BLaER1 treated with 17β-estradiol and CSF1 and Interleukin-3, amounts not matched to agents 10 nM and 100 nM (cell line): ENCODE data around the gene MIXL1.
A peak's percentile ranks its signal among the peaks of the same experiment; 100 is the strongest.

Source experiments
- H3K27ac ChIP-seq, 11 experiments: shearing (Covaris generic); formaldehyde crosslinking; 2 replicates each; pipeline ENCODE4 v1.8.1; 2022
- H3K27me3 ChIP-seq, 11 experiments: shearing (Covaris generic); formaldehyde crosslinking; 2 replicates each; pipeline ENCODE4 v1.8.1; 2022
- H3K36me3 ChIP-seq, 11 experiments: shearing (Covaris generic); formaldehyde crosslinking; 2 replicates each; pipeline ENCODE4 v1.8.1; 2022
- H3K4me1 ChIP-seq, 10 experiments: shearing (Covaris generic); formaldehyde crosslinking; 2 replicates each; pipeline ENCODE4 v1.8.1; 2022
- H3K4me2 ChIP-seq, 11 experiments: shearing (Covaris generic); formaldehyde crosslinking; 2 replicates each; pipeline ENCODE4 v1.8.1; 2022
- H3K4me3 ChIP-seq, 10 experiments: shearing (Covaris generic); formaldehyde crosslinking; 2 replicates each; pipeline ENCODE4 v1.8.1; 2022
- H3K9ac ChIP-seq, 11 experiments: shearing (Covaris generic); formaldehyde crosslinking; 2 replicates each; pipeline ENCODE4 v1.8.1; 2022
- H3K9me3 ChIP-seq, 11 experiments: shearing (Covaris generic); formaldehyde crosslinking; replicated peaks in 1 of 11; 2 replicates each; pipeline ENCODE4 v1.8.1; 2022
- H4K20me1 ChIP-seq, 11 experiments: shearing (Covaris generic); formaldehyde crosslinking; 2 replicates each; pipeline ENCODE4 v1.8.1; 2022
- Cebpa-rat ChIP-seq, 11 experiments: shearing (Covaris generic); IDR thresholded peaks; 2 replicates each; pipeline ENCODE4 v1.8.1; 2022

Gene MIXL1

GRCh38 chr1:226223157-226223785 lies at the start of gene MIXL1:
Gene MIXL1 (plus strand): TSS chr1:226223664. CDS start chr1:226223682, 18 bp downstream.
- Histone ChIP-seq H3K27ac (no peak within 1 kb of the TSS), H3K4me1 (peaks cover 0 to 11% (median 10%) of the 10 kb centered on the region in 10 experiments; a peak in 18 of 20 replicates), H4K20me1 (peaks cover 0 to 29% (median 9%) of the 10 kb centered on the region in 11 experiments; a peak in 8 of 22 replicates), H3K4me2 (peak within 1 kb of the TSS; percentile 79 to 96 (median 89)), H3K9ac (peak within 1 kb of the TSS in 7 of 11 experiments; percentile 18 to 58 (median 36); a peak in 10 of 22 replicates), H3K4me3 (peak within 1 kb of the TSS; percentile 47 to 68 (median 56)), H3K27me3 (peaks cover 57 to 86% (median 71%) of the 10 kb centered on the region in 11 experiments), H3K9me3 (no peaks in the 10 kb centered on the region), H3K36me3 (peaks cover 0 to 12% (median 0%) of the 10 kb centered on the region in 11 experiments; a peak in 4 of 22 replicates)
- no peak for TF ChIP-seq Cebpa-rat (IDR thresholded peaks at IDR 0.05)

GRCh38 chr1:226176870-226177269 lies 46.6 kb upstream of the MIXL1 start:
- Histone ChIP-seq H3K27me3 (no peaks in the 10 kb centered on the region), H3K36me3 (peaks cover 23 to 68% (median 43%) of the 10 kb centered on the region in 11 experiments), H3K4me2 (no peak overlapping the region), H3K4me3 (no peak overlapping the region), H3K4me1 (peaks cover 0 to 15% (median 3%) of the 10 kb centered on the region in 10 experiments; a peak in 15 of 20 replicates), H3K9ac (no peak overlapping the region), H3K27ac (no peak overlapping the region), H3K9me3 (no peaks in the 10 kb centered on the region), H4K20me1 (peaks cover 44 to 100% (median 98%) of the 10 kb centered on the region in 11 experiments; a peak in 21 of 22 replicates)
- no peak for TF ChIP-seq Cebpa-rat (IDR thresholded peaks at IDR 0.05)

- Histone ChIP-seq H3K4me3 (no peak overlapping the region), H3K9me3 (no peaks in the 10 kb centered on the region), H3K9ac (no peak overlapping the region), H3K27me3 (no peaks in the 10 kb centered on the region), H3K4me2 (peak overlapping the region in 10 of 11 experiments; percentile 16 to 97 (median 58); a peak in 18 of 22 replicates), H3K4me1 (peaks cover 22 to 51% (median 34%) of the 10 kb centered on the region in 10 experiments), H3K27ac (peak overlapping the region in 5 of 11 experiments; percentile 13 to 52 (median 40); a peak in 5 of 22 replicates), H3K36me3 (peaks cover 17 to 73% (median 46%) of the 10 kb centered on the region in 11 experiments), H4K20me1 (peaks cover 27 to 93% (median 87%) of the 10 kb centered on the region in 11 experiments; a peak in 20 of 22 replicates)
- TF ChIP-seq Cebpa-rat (IDR thresholded peaks at IDR 0.05), result peak in 3 of 11 experiments; percentile 26 to 37 (median 32); a peak in 3 of 22 replicates
These were observed 41.3 kb upstream of the MIXL1 start for GRCh38 chr1:226181996-226182714.

- H3K36me3 ChIP-seq, result peaks cover 9 to 45% (median 30%) of the 10 kb centered on the region in 11 experiments; a peak in 21 of 22 replicates
- no peak for TF ChIP-seq Cebpa-rat (IDR thresholded peaks at IDR 0.05)
- peaks cover 22 to 51% (median 41%) of the 10 kb centered on the region in 10 experiments for H3K4me1 ChIP-seq
- H3K27me3 ChIP-seq, result no peaks in the 10 kb centered on the region
- H3K4me3 ChIP-seq, result peak overlapping the region; percentile 75 to 98 (median 94)
- peak overlapping the region; percentile 81 to 92 (median 90); a peak in 21 of 22 replicates for H3K27ac ChIP-seq
- peaks cover 18 to 60% (median 55%) of the 10 kb centered on the region in 11 experiments; a peak in 19 of 22 replicates for H4K20me1 ChIP-seq
- no peaks in the 10 kb centered on the region for H3K9me3 ChIP-seq
- peak overlapping the region; percentile 91 to 97 (median 95) for H3K4me2 ChIP-seq
- peak overlapping the region; percentile 86 to 95 (median 91) for H3K9ac ChIP-seq
These were observed 38.1 kb upstream of the MIXL1 start for GRCh38 chr1:226185141-226186036.

GRCh38 chr1:226186124-226187018 lies 37.1 kb upstream of the MIXL1 start, which contains the start of gene ACBD3:
Gene ACBD3 (minus strand): TSS chr1:226186741. CDS start chr1:226186675, 66 bp downstream.
- no peaks in the 10 kb centered on the region for H3K27me3 ChIP-seq
- H3K4me3 ChIP-seq, result peak within 1 kb of the TSS; percentile 75 to 98 (median 94)
- peak within 1 kb of the TSS; percentile 86 to 95 (median 91) for H3K9ac ChIP-seq
- TF ChIP-seq Cebpa-rat (IDR thresholded peaks at IDR 0.05), result no peak
- peaks cover 15 to 51% (median 45%) of the 10 kb centered on the region in 11 experiments; a peak in 19 of 22 replicates for H4K20me1 ChIP-seq
- H3K9me3 ChIP-seq, result no peaks in the 10 kb centered on the region
- peaks cover 22 to 49% (median 41%) of the 10 kb centered on the region in 10 experiments for H3K4me1 ChIP-seq
- peaks cover 9 to 35% (median 21%) of the 10 kb centered on the region in 11 experiments; a peak in 21 of 22 replicates for H3K36me3 ChIP-seq
- peak within 1 kb of the TSS; percentile 81 to 92 (median 90) for H3K27ac ChIP-seq
- H3K4me2 ChIP-seq, result peak within 1 kb of the TSS; percentile 91 to 97 (median 95)

GRCh38 chr1:226187019-226187322 lies 36.5 kb upstream of the MIXL1 start:
- no peak for TF ChIP-seq Cebpa-rat (IDR thresholded peaks at IDR 0.05)
- peak overlapping the region; percentile 81 to 92 (median 90) for H3K27ac ChIP-seq
- H4K20me1 ChIP-seq, result peaks cover 13 to 45% (median 42%) of the 10 kb centered on the region in 11 experiments; a peak in 19 of 22 replicates

GRCh38 chr1:226187380-226187779 lies 36.1 kb upstream of the MIXL1 start:
- Histone ChIP-seq H3K9ac (peak overlapping the region in 10 of 11 experiments; percentile 90 to 95 (median 92); a peak in 17 of 22 replicates), H3K9me3 (no peaks in the 10 kb centered on the region), H3K36me3 (peaks cover 9 to 25% (median 18%) of the 10 kb centered on the region in 11 experiments; a peak in 17 of 22 replicates), H3K4me3 (peak overlapping the region; percentile 75 to 98 (median 94)), H3K4me1 (peaks cover 14 to 39% (median 33%) of the 10 kb centered on the region in 10 experiments), H3K27ac (peak overlapping the region in 10 of 11 experiments; percentile 84 to 92 (median 90); a peak in 20 of 22 replicates), H4K20me1 (peaks cover 13 to 40% (median 37%) of the 10 kb centered on the region in 11 experiments; a peak in 19 of 22 replicates), H3K4me2 (peak overlapping the region; percentile 91 to 97 (median 95)), H3K27me3 (no peaks in the 10 kb centered on the region)
- TF ChIP-seq Cebpa-rat (IDR thresholded peaks at IDR 0.05), result no peak

More at GRCh38 chr1:226187019-226187322, 36.5 kb upstream of the MIXL1 start:
- Histone ChIP-seq H3K9me3 (no peaks in the 10 kb centered on the region), H3K4me3 (peak overlapping the region; percentile 75 to 98 (median 94)), H3K4me2 (peak overlapping the region; percentile 91 to 97 (median 95)), H3K27me3 (no peaks in the 10 kb centered on the region), H3K36me3 (peaks cover 9 to 29% (median 20%) of the 10 kb centered on the region in 11 experiments; a peak in 17 of 22 replicates), H3K4me1 (peaks cover 18 to 43% (median 37%) of the 10 kb centered on the region in 10 experiments), H3K9ac (peak overlapping the region; percentile 86 to 95 (median 91))
